ENCODE data around the gene HNF4A. TPM values are rescaled to one million over a fixed set of nuclear protein-coding genes. Genes with fewer than 3 reads are reported as not detected.

HNF4A gene
- total RNA-seq, 4 donors from 2014 or later: not detected

GRCh38 chr20:44429419-44430269, 74.1 kb downstream of the HNF4A start:
- TF ChIP-seq CTCF (IDR thresholded peaks at IDR 0.05; ENCODE audit: low read depth): no peak

- TF ChIP-seq CTCF (IDR thresholded peaks at IDR 0.05; ENCODE audit: low read depth): no peak
Measured at GRCh38 chr20:44430270-44431065, 75.0 kb downstream of the HNF4A start.

DNA sequence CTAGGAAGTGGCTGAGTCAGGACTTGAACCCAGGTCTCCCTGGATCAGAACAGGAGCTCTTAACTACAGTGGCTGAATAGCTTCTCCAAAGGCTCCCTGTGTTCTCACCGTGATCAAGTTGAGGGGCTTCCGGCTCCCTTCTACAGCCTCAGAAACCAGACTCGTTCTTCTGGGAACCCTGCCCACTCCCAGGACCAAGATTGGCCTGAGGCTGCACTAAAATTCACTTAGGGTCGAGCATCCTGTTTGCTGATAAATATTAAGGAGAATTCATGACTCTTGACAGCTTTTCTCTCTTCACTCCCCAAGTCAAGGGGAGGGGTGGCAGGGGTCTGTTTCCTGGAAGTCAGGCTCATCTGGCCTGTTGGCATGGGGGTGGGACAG, 75.6 kb downstream of the HNF4A start:
- TF ChIP-seq CTCF (IDR thresholded peaks at IDR 0.05; ENCODE audit: low read depth): no peak

DNA sequence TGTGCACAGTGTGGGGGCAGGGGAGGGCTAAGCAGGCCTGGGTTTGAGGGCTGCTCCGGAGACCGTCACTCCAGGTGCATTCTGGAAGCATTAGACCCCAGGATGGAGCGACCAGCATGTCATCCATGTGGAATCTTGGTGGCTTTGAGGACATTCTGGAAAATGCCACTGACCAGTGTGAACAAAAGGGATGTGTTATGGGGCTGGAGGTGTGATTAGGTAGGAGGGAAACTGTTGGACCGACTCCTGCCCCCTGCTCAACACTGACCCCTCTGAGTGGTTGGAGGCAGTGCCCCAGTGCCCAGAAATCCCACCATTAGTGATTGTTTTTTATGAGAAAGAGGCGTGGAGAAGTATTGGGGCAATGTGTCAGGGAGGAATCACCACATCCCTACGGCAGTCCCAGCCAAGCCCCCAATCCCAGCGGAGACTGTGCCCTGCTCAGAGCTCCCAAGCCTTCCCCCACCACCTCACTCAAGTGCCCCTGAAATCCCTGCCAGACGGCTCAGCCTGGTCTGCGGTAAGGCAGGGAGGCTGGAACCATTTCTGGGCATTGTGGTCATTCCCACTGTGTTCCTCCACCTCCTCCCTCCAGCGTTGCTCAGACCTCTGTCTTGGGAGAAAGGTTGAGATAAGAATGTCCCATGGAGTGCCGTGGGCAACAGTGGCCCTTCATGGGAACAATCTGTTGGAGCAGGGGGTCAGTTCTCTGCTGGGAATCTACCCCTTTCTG, 76.2 kb downstream of the HNF4A start:
- TF ChIP-seq CTCF (IDR thresholded peaks at IDR 0.05; ENCODE audit: low read depth): no peak

- TF ChIP-seq CTCF (IDR thresholded peaks at IDR 0.05; ENCODE audit: low read depth): no peak
Measured at GRCh38 chr20:44432618-44433577, 77.4 kb downstream of the HNF4A start.

GRCh38 chr20:44433751-44434538, 78.4 kb downstream of the HNF4A start:
- TF ChIP-seq CTCF (IDR thresholded peaks at IDR 0.05; ENCODE audit: low read depth): no peak

All from subcutaneous adipose tissue (tissue), 4 donors.